Activated CD4-positive, alpha-beta T cell treated with anti-CD3 and anti-CD28 coated beads for 4 hours (primary cell): Measurements from ENCODE around the gene OLFM4.
"Not testable (repeated sequence)": the region's sequence is repeated elsewhere in the genome, so short reads cannot be mapped to it uniquely, and the experiment has no call there.

Experiments used
- DNase-seq, 2 donors: peaks; one replicate each; pipeline ENCODE4 v3.0.0-alpha.2; 2020

OLFM4 gene

GRCh38 chr13:53028637-53029203 lies at the start of gene OLFM4:
TSS of gene OLFM4 (plus strand) at chr13:53028813. CDS start at chr13:53028837, 24 bp downstream.
- DNase-seq, result no peak

GRCh38 chr13:52978989-52979388 lies 49.6 kb upstream of the OLFM4 start:
- DNase-seq, result no peak

GRCh38 chr13:52980695-52981094 lies 47.9 kb upstream of the OLFM4 start:
- DNase-seq, result no peak

GRCh38 chr13:52983836-52984235 lies 44.8 kb upstream of the OLFM4 start:
- DNase-seq, result no peak

GRCh38 chr13:52984881-52985363 lies 43.7 kb upstream of the OLFM4 start:
- DNase-seq, result no peak

GRCh38 chr13:52991344-52992020 lies 37.1 kb upstream of the OLFM4 start:
- DNase-seq, result no peak

- no peak for DNase-seq
Measured at GRCh38 chr13:52992110-52992509, 36.5 kb upstream of the OLFM4 start.

GRCh38 chr13:52994051-52994450 lies 34.6 kb upstream of the OLFM4 start:
- DNase-seq, result no peak

GRCh38 chr13:52994865-52995264 lies 33.7 kb upstream of the OLFM4 start:
- DNase-seq, result no peak

- no peak for DNase-seq
Measured at GRCh38 chr13:52995946-52996345, 32.7 kb upstream of the OLFM4 start.

GRCh38 chr13:52997951-52998876 lies 30.4 kb upstream of the OLFM4 start:
- DNase-seq, result no peak

- DNase-seq, result no peak
Measured at GRCh38 chr13:52999093-52999696, 29.4 kb upstream of the OLFM4 start.

- no peak for DNase-seq
Measured at GRCh38 chr13:53001444-53002225, 27.0 kb upstream of the OLFM4 start.

- DNase-seq, result no peak
Measured at GRCh38 chr13:53004573-53004972, 24.0 kb upstream of the OLFM4 start.

- DNase-seq, result no peak
Measured at GRCh38 chr13:53005626-53006025, 23.0 kb upstream of the OLFM4 start.

GRCh38 chr13:53007872-53008271 lies 20.7 kb upstream of the OLFM4 start:
- DNase-seq, result no peak

GRCh38 chr13:53010374-53011105 lies 18.1 kb upstream of the OLFM4 start:
- no peak for DNase-seq

GRCh38 chr13:53012707-53013106 lies 15.9 kb upstream of the OLFM4 start:
- no peak for DNase-seq

GRCh38 chr13:53013113-53013512 lies 15.5 kb upstream of the OLFM4 start:
- DNase-seq, result no peak

- DNase-seq, result not testable (repeated sequence)
Measured at GRCh38 chr13:53014018-53014417, 14.6 kb upstream of the OLFM4 start.
